Ovary (tissue), 10 donors: ENCODE measurements around the gene CPE. TPM values are rescaled to one million over a fixed set of nuclear protein-coding genes. Genes with fewer than 3 reads are reported as not detected.

Source experiments
- DNase-seq, 5 donors: peaks; one replicate each; pipeline ENCODE4 v3.0.0-alpha.2; 2019 to 2020
- H3K27ac ChIP-seq, 2 donors: fragments of 200-600 bp; one replicate each; pipeline versions ENCODE4 v1.5.1 to v1.8.0; 2019 to 2022
- H3K27me3 ChIP-seq: fragments of 200-600 bp; one replicate; pipeline ENCODE4 v1.8.0; 2022
- H3K36me3 ChIP-seq: fragments of 200-600 bp; sonication (generic); one replicate; pipeline ENCODE4 v1.5.1; 2019
- H3K4me1 ChIP-seq: one replicate; pipeline ENCODE4 v1.8.1; 2013; ENCODE audit warnings: mild to moderate bottlenecking, moderate library complexity; ENCODE audit not compliant: insufficient read depth
- H3K4me3 ChIP-seq: fragments of 200-600 bp; sonication (generic); one replicate; pipeline ENCODE4 v1.5.1; 2017
- H3K9me3 ChIP-seq, 2 donors: fragments of 200-600 bp in 1 of 2; sonication (generic) in 1 of 2; one replicate each; pipeline versions ENCODE4 v1.5.1 to v1.8.1; 2013 to 2019; ENCODE audit warnings: mild to moderate bottlenecking in 1 of 2, moderate library complexity in 1 of 2
- EP300 ChIP-seq: sonication (generic); formaldehyde crosslinking; IDR thresholded peaks from one replicate; pipeline ENCODE4 v1.6.1; 2017; ENCODE audit warnings: antibody characterized with exemption
- POLR2A ChIP-seq: fragments of 450-650 bp; IDR thresholded peaks from one replicate; pipeline ENCODE4 v1.6.1; 2017; ENCODE audit warnings: antibody characterized with exemption, mild to moderate bottlenecking, moderate library complexity
- WGBS, 3 donors: extraction: QIAGEN DNeasy Blood & Tissue Kit in 1 of 3; methylation state at CpG; one replicate each; pipeline versions ENCODE4 v1.1.5 to v1.1.7; 2013 to 2017; 5-methylcytosine and 5-hydroxymethylcytosine counted together
- intact Hi-C, 4 donors: fragments of 100-400 bp; cut with DNase I; formaldehyde crosslinking; loops; one replicate each; pipeline versions ENCODE4 v1.11.0 to v1.15.1; 2022 to 2023
- long read RNA-seq, 3 donors: library from polyadenylated mRNA in 2 of 3; unstranded in 2 of 3; transcript quantifications; one replicate each; pipeline ENCODE4 v2.0.0 and lab custom pipeline, GENCODE V29; 2021 to 2026
- polyA plus RNA-seq, 2 donors: library from polyadenylated mRNA; stranded (reverse); fragments of 200-250 nt in 1 of 2; fragments of 350-450 nt in 1 of 2; fragmentation: Illumina TruSeq in 1 of 2; extraction: RNeasy Lipid Tissue Mini Kit (QIAGEN cat#74804) in 1 of 2; gene quantifications; one replicate each; pipeline ENCODE4 v1.2.3, GENCODE V29; 2013 to 2014
- total RNA-seq, 7 donors: library from RNA; depleted of rRNA in 2 of 7; stranded (reverse); fragments of >200 nt in 2 of 7; fragmentation: NEBNext Ultra II Directional in 3 of 7; extraction: Animal tissue kit (Norgen Biotek cat#: 25700) in 3 of 7; gene quantifications; one replicate each; pipeline versions ENCODE4 v1.1.0 to v1.2.4, GENCODE V29; 2016 to 2023
- TF ChIP-seq, protein P1 (sequence below), 3 donors: fragments of 450-650 bp in 2 of 3; fragments of 200-600 bp in 1 of 3; IDR thresholded peaks; one replicate each; pipeline versions ENCODE4 v1.5.1 to v1.8.0; 2016 to 2022; ENCODE audit warnings: antibody characterized with exemption in 3 of 3, mild to moderate bottlenecking in 1 of 3
- donor health status: DM: no; HTN: no; CAD: no; lungs with moderate emphysema.
- donor health status: DM: no; HTN: no; CAD: no.
- donor health status: Bipolar disorder and iron deficiency.
- donor health status: DM: yes; HTN: yes; CAD: no.
- donor health status: DM: no; HTN: no; CAD: no.
- donor health status: DM: yes; HTN: yes; CAD: no.

CPE gene
- total RNA-seq, result 100 to 1,000 TPM in 1 of 7 donors, 10 to 100 TPM in 6; 19.9 to 114 (median 37.8) TPM
- 100 to 1,000 TPM in 1 of 2 donors, 10 to 100 TPM in 1; 69.2 to 207 TPM for polyA plus RNA-seq
- long read RNA-seq, donor 1, partial matches to known transcripts, result 3 of 5 reads
- long read RNA-seq, donor 1, other reads (novel, unspliced or antisense), result 2 of 5 reads
- long read RNA-seq, donor 2, transcript CPE-201 (9 exons, 2,421 nt), result major isoform, 52 of 74 reads
- long read RNA-seq, donor 2, partial matches to known transcripts, result 22 of 74 reads
- long read RNA-seq, donor 2, other reads (novel, unspliced or antisense), result 0 of 74 reads
- long read RNA-seq, donor 3, transcript CPE-201 (9 exons, 2,421 nt), result major isoform, 82 of 83 reads
- long read RNA-seq, donor 3, partial matches to known transcripts, result 0 of 83 reads
- long read RNA-seq, donor 3, other reads (novel, unspliced or antisense), result 1 of 83 reads

DNA sequence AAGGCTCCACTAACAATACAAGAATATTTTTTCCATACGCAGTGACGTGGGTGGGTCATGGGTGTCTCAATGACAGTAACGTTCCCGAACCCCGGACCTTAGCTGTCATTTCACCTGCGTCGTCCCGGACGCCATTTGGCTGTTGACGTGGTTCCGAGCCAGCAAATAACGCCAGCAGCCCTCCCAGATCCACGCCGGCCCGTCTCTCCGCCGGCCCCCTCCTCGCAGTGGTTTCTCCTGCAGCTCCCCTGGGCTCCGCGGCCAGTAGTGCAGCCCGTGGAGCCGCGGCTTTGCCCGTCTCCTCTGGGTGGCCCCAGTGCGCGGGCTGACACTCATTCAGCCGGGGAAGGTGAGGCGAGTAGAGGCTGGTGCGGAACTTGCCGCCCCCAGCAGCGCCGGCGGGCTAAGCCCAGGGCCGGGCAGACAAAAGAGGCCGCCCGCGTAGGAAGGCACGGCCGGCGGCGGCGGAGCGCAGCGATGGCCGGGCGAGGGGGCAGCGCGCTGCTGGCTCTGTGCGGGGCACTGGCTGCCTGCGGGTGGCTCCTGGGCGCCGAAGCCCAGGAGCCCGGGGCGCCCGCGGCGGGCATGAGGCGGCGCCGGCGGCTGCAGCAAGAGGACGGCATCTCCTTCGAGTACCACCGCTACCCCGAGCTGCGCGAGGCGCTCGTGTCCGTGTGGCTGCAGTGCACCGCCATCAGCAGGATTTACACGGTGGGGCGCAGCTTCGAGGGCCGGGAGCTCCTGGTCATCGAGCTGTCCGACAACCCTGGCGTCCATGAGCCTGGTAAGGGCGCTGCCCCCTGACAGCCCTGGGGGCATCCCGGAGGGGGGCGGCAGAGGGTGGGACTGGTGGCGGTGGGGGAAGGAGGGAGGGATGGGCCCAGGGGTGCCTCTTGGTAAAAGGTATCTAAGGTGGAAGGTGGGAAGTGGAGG lies at the start of gene CPE:
CPE (plus strand) TSS at position 264 of the 933 bp plus-strand sequence; CDS start at position 478, 214 bp downstream.
- H3K4me3 ChIP-seq, result peak within 1 kb of the TSS; percentile 43
- WGBS, 3 donors, result 1 to 2% (median 1%) methylated on average over 56 to 82 of the region's 82 CpGs
- TF ChIP-seq, protein P1, sequence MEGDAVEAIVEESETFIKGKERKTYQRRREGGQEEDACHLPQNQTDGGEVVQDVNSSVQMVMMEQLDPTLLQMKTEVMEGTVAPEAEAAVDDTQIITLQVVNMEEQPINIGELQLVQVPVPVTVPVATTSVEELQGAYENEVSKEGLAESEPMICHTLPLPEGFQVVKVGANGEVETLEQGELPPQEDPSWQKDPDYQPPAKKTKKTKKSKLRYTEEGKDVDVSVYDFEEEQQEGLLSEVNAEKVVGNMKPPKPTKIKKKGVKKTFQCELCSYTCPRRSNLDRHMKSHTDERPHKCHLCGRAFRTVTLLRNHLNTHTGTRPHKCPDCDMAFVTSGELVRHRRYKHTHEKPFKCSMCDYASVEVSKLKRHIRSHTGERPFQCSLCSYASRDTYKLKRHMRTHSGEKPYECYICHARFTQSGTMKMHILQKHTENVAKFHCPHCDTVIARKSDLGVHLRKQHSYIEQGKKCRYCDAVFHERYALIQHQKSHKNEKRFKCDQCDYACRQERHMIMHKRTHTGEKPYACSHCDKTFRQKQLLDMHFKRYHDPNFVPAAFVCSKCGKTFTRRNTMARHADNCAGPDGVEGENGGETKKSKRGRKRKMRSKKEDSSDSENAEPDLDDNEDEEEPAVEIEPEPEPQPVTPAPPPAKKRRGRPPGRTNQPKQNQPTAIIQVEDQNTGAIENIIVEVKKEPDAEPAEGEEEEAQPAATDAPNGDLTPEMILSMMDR (IDR thresholded peaks at IDR 0.05), result peak in 2 of 3 donors; percentile 51 to 65
- no peak for TF ChIP-seq EP300
- peak; percentile 61 for TF ChIP-seq POLR2A
- no peaks in the 10 kb centered on the region for H3K36me3 ChIP-seq
- H3K27me3 ChIP-seq, result no peaks in the 10 kb centered on the region
- H3K27ac ChIP-seq, result peak within 1 kb of the TSS; percentile 47 to 63
- intact Hi-C loops, result no loop called here
- H3K9me3 ChIP-seq, result no peaks in the 10 kb centered on the region
- peak; percentile 67 to 81 (median 78) for DNase-seq
- no peaks in the 10 kb centered on the region for H3K4me1 ChIP-seq

DNA sequence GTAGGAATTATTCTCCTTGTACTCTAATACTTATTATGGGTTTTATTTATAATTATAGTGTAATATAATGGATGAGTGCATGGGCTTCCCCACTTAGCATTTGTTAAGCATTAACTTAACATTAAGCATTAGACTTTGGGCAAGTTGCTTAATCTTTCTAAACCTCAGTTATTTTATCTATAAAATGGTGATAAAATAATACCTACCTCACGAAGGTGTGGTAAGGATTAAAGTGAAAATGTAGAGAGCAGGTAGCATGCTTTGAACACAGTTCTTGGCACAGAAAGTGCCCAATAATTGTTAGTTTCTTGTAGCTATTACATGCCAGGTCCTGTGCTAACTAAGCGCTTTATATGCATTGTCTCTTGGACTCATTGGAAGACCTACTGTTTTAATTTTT lies 48.7 kb upstream of the CPE start:
- Histone ChIP-seq H3K27ac (no peak overlapping the region), H3K4me3 (no peak overlapping the region), H3K9me3 (no peaks in the 10 kb centered on the region), H3K36me3 (no peaks in the 10 kb centered on the region), H3K27me3 (no peaks in the 10 kb centered on the region), H3K4me1 (peaks cover 10% of the 10 kb centered on the region)
- TF ChIP-seq POLR2A, result no peak
- TF ChIP-seq EP300, result no peak
- TF ChIP-seq, protein P1 (IDR thresholded peaks at IDR 0.05), result no peak
- intact Hi-C loops, result no loop called here
- 92 to 94% (median 93%) methylated on average over 2 of the region's 2 CpGs for WGBS, 3 donors
- no peak for DNase-seq

DNA sequence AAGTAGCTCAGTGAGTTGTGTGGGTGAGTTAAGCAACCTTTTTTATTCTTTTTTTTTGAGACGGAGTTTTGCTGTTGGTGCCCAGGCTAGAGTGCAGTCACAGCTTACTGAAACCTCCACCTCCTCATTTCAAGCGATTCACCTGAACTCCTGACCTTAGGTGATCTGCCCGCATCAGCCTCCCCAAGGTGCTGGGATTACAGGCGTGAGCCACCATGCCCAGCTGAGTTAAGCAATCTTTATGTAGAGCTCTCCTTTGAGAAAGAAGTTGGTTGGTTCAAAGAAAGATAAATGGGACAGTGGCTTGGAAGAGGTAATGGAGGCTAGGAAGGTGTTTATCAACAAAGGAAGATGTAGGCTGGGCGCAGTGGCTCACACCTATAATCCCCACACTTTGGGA lies 48.1 kb upstream of the CPE start:
- DNase-seq, result no peak
- no peak overlapping the region for H3K27ac ChIP-seq
- no peaks in the 10 kb centered on the region for H3K36me3 ChIP-seq
- 86 to 93% (median 93%) methylated on average over 5 of the region's 5 CpGs for WGBS, 3 donors
- no peak for TF ChIP-seq EP300
- TF ChIP-seq, protein P1 (IDR thresholded peaks at IDR 0.05), result no peak
- TF ChIP-seq POLR2A, result no peak
- H3K27me3 ChIP-seq, result no peaks in the 10 kb centered on the region
- no peak overlapping the region for H3K4me3 ChIP-seq
- H3K9me3 ChIP-seq, result no peaks in the 10 kb centered on the region
- intact Hi-C loops, result no loop called here
- peaks cover 12% of the 10 kb centered on the region for H3K4me1 ChIP-seq

DNA sequence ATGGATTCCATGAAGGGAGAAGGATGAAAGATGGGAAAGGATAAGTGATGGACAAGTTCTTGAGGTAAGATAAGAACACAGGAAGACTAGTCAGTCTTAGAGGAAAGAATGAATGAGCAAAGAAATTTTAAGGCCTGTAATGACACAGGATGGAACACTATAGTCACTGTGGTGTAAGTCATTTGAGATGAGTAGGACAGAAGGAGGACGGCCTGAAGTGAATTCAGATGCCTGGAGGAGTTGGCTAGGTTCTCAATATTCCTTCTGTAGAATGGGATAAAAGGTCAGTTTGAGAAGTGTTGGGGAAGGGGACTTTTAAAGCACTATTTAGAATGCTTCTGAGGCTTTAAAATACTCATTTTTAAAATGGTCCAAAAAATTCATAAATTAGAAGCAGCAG lies 47.4 kb upstream of the CPE start:
- peaks cover 9% of the 10 kb centered on the region for H3K4me1 ChIP-seq
- intact Hi-C loops, result no loop called here
- WGBS, 3 donors, result 79 to 93% (median 81%) methylated on average over 1 of the region's 1 CpG

More for the DNA sequence above, 47.4 kb upstream of the CPE start:
- Histone ChIP-seq H3K9me3 (no peaks in the 10 kb centered on the region), H3K4me3 (no peak overlapping the region), H3K27ac (no peak overlapping the region), H3K36me3 (no peaks in the 10 kb centered on the region), H3K27me3 (no peaks in the 10 kb centered on the region)
- TF ChIP-seq, protein P1 (IDR thresholded peaks at IDR 0.05), result no peak
- no peak for TF ChIP-seq POLR2A
- TF ChIP-seq EP300, result no peak
- DNase-seq, result no peak
